Psoas muscle (tissue), 8 donors: ENCODE results near the gene RAPGEF3. TPM values are rescaled to one million over a fixed set of nuclear protein-coding genes. Genes with fewer than 3 reads are reported as not detected.
A peak's percentile ranks its signal among the peaks of the same experiment; 100 is the strongest.

Experiments
- ATAC-seq, 4 donors: fragments of 200-7000 bp; cut with Tn5 transposase; one replicate each; pipeline ENCODE4 v1.9.1; 2020; ENCODE audit warnings: moderate library complexity in 3 of 4, mild to moderate bottlenecking in 2 of 4
- DNase-seq, 2 donors: peaks; one replicate each; pipeline ENCODE4 v3.0.0-alpha.2; 2020
- H3K27ac ChIP-seq: fragments of 200-600 bp; one replicate; pipeline ENCODE4 v1.8.0; 2022
- H3K27me3 ChIP-seq, 3 donors: fragments of 200-600 bp in 1 of 3; one replicate each; pipeline versions ENCODE4 v1.6.1 to v1.8.0; 2013 to 2022; ENCODE audit warnings: low read length in 2 of 3, mild to moderate bottlenecking in 2 of 3, moderate library complexity in 1 of 3; ENCODE audit not compliant: insufficient read depth in 3 of 3
- H3K36me3 ChIP-seq, 2 donors: fragments of 200-600 bp in 1 of 2; one replicate each; pipeline versions ENCODE4 v1.6.1 to v1.8.0; 2013 to 2022; ENCODE audit warnings: low read depth in 1 of 2, mild to moderate bottlenecking in 1 of 2, moderate library complexity in 1 of 2; ENCODE audit not compliant: insufficient read depth in 1 of 2
- H3K4me1 ChIP-seq: fragments of 200-600 bp; one replicate; pipeline ENCODE4 v1.8.0; 2022
- H3K4me3 ChIP-seq: fragments of 200-600 bp; one replicate; pipeline ENCODE4 v1.8.0; 2022; ENCODE audit warnings: mild to moderate bottlenecking
- H3K9me3 ChIP-seq: fragments of 200-600 bp; one replicate; pipeline ENCODE4 v1.8.0; 2022
- CTCF ChIP-seq: fragments of 200-600 bp; IDR thresholded peaks from one replicate; pipeline ENCODE4 v1.8.0; 2022; ENCODE audit warnings: antibody characterized with exemption
- WGBS, 3 donors: extraction: QIAGEN DNeasy Blood & Tissue Kit; methylation state at CpG; one replicate each; pipeline versions ENCODE4 v1.1.6 to v1.1.7; 2013; 5-methylcytosine and 5-hydroxymethylcytosine counted together
- intact Hi-C, 2 donors: fragments of 100-400 bp; cut with DNase I; formaldehyde crosslinking; loops; one replicate each; pipeline versions ENCODE4 v1.11.0 to v1.14.2; 2022
- polyA plus RNA-seq, 3 donors: library from polyadenylated mRNA; stranded (reverse); fragments of 200-250 nt; gene quantifications; one replicate each; pipeline ENCODE4 v1.2.3, GENCODE V29; 2013
- total RNA-seq, 4 donors: library from RNA; stranded (reverse); fragmentation: NEBNext Ultra II Directional in 2 of 4; extraction: Animal tissue kit (Norgen Biotek cat#: 25700) in 2 of 4; gene quantifications; one replicate each; pipeline versions ENCODE4 v1.2.1 to v1.2.4, GENCODE V29; 2021 to 2023
- donor health status: healthy with polysubstance abuse.
- donor health status: DM: no; HTN: no; CAD: no; lungs with moderate emphysema.
- donor health status: Bipolar disorder and iron deficiency.
- donor health status: healthy.
- donor health status: DM: yes; HTN: yes; CAD: no.
- donor health status: DM: no; HTN: no; CAD: no.
- donor health status: DM: no; HTN: no; CAD: no.
- donor health status: DM: yes; HTN: yes; CAD: no.

RAPGEF3 gene
- total and polyA plus RNA-seq, 7 donors, result 5.1 to 29.9 (median 14.7) TPM

GRCh38 chr12:47717443-47718193 lies 41.1 kb downstream of the RAPGEF3 start:
- intact Hi-C loops, result loop anchor here (2.0 to 5.0 kb wide), 3 partner anchors 45 to 235 kb away; no protein-coding TSS in a partner anchor
- peak overlapping the region; percentile 67 for H3K27ac ChIP-seq
- no peaks in the 10 kb centered on the region for H3K27me3 ChIP-seq
- H3K4me1 ChIP-seq, result peaks cover 27% of the 10 kb centered on the region
- H3K9me3 ChIP-seq, result no peaks in the 10 kb centered on the region
- DNase-seq (peak; percentile 83 to 89), ATAC-seq (peak; percentile 74 to 89 (median 84))
- peaks cover 0 to 9% of the 10 kb centered on the region in 2 donors for H3K36me3 ChIP-seq
- TF ChIP-seq CTCF, result peak; percentile 58
- H3K4me3 ChIP-seq, result no peak overlapping the region
- WGBS, 3 donors, result 13 to 16% (median 13%) methylated on average over 13 of the region's 13 CpGs

GRCh38 chr12:47717046-47717442 lies 41.6 kb downstream of the RAPGEF3 start:
- no peak for TF ChIP-seq CTCF
- Histone ChIP-seq H3K4me1 (peaks cover 27% of the 10 kb centered on the region), H3K36me3 (peaks cover 0 to 9% of the 10 kb centered on the region in 2 donors), H3K27me3 (no peaks in the 10 kb centered on the region), H3K9me3 (no peaks in the 10 kb centered on the region), H3K27ac (peak overlapping the region; percentile 67), H3K4me3 (no peak overlapping the region)
- DNase-seq (no peak), ATAC-seq (no peak)
- intact Hi-C loops, result loop anchor here (2.0 to 5.0 kb wide), 3 partner anchors 45 to 235 kb away; no protein-coding TSS in a partner anchor
- WGBS, 3 donors, result 69 to 82% (median 79%) methylated on average over 6 of the region's 6 CpGs

- WGBS, 3 donors, result 75 to 83% (median 78%) methylated on average over 13 of the region's 13 CpGs
- TF ChIP-seq CTCF, result no peak
- Histone ChIP-seq H3K27me3 (no peaks in the 10 kb centered on the region), H3K36me3 (peaks cover 0 to 9% of the 10 kb centered on the region in 2 donors), H3K4me1 (peaks cover 27% of the 10 kb centered on the region), H3K27ac (no peak overlapping the region), H3K4me3 (no peak overlapping the region), H3K9me3 (no peaks in the 10 kb centered on the region)
- peak; percentile 1 to 5 (median 2) for ATAC-seq
- intact Hi-C loops, result loop anchor here (1.0 to 5.0 kb wide), 6 partner anchors 46 to 236 kb away; no protein-coding TSS in a partner anchor
- peak; percentile 32 to 58 for DNase-seq
Observed at GRCh38 chr12:47715877-47716548, 42.7 kb downstream of the RAPGEF3 start.

GRCh38 chr12:47715393-47715876 lies 43.2 kb downstream of the RAPGEF3 start:
- WGBS, 3 donors, result 4 to 6% (median 6%) methylated on average over 10 of the region's 10 CpGs
- Histone ChIP-seq H3K27ac (no peak overlapping the region), H3K36me3 (peaks cover 0 to 9% of the 10 kb centered on the region in 2 donors), H3K27me3 (no peaks in the 10 kb centered on the region), H3K4me3 (no peak overlapping the region), H3K4me1 (peaks cover 27% of the 10 kb centered on the region), H3K9me3 (no peaks in the 10 kb centered on the region)
- TF ChIP-seq CTCF, result peak; percentile 80
- intact Hi-C loops, result loop anchor here (1.0 to 5.0 kb wide), 5 partner anchors 47 to 237 kb away; no protein-coding TSS in a partner anchor
- ATAC-seq (peak; percentile 79 to 88 (median 86)), DNase-seq (peak; percentile 76 to 84)
